ENCODE results near the gene CFAP100.

- no peak for TF ChIP-seq CTCF (IDR thresholded peaks at IDR 0.05; ENCODE audit: low read depth, low read length)
- TF ChIP-seq EZH2phosphoT487 (IDR thresholded peaks at IDR 0.05; ENCODE audit: low read depth), result no peak
Observed at GRCh38 chr3:126424039-126424717, 29.5 kb downstream of the CFAP100 start.
